Smooth muscle cell of the brain vasculature (primary cell): ENCODE measurements around the gene KNDC1.
"Not testable (repeated sequence)": the region's sequence is repeated elsewhere in the genome, so short reads cannot be mapped to it uniquely, and the experiment has no call there.

Source experiments
- DNase-seq: peaks from one replicate; pipeline ENCODE4 v3.0.0-alpha.2; 2012; ENCODE audit warnings: low read depth, low spot score

The KNDC1 gene

GRCh38 chr10:133126431-133127290, 33.4 kb upstream of the KNDC1 start:
- no peak for DNase-seq

GRCh38 chr10:133127291-133128125, 32.5 kb upstream of the KNDC1 start:
- DNase-seq, result no peak

- no peak for DNase-seq
Measured at GRCh38 chr10:133128126-133129070, 31.6 kb upstream of the KNDC1 start.

- DNase-seq, result no peak
Measured at GRCh38 chr10:133129071-133129858, 30.8 kb upstream of the KNDC1 start.

GRCh38 chr10:133129859-133130495, 30.0 kb upstream of the KNDC1 start:
- DNase-seq, result no peak

- no peak for DNase-seq
Measured at GRCh38 chr10:133130602-133131001, 29.4 kb upstream of the KNDC1 start.

- no peak for DNase-seq
Measured at GRCh38 chr10:133131053-133131452, 29.0 kb upstream of the KNDC1 start.

- no peak for DNase-seq
Measured at GRCh38 chr10:133131734-133132472, 28.1 kb upstream of the KNDC1 start.

GRCh38 chr10:133132473-133133291, 27.3 kb upstream of the KNDC1 start:
- no peak for DNase-seq

- no peak for DNase-seq
Measured at GRCh38 chr10:133133471-133134231, 26.4 kb upstream of the KNDC1 start.

GRCh38 chr10:133134411-133135115, 25.5 kb upstream of the KNDC1 start:
- no peak for DNase-seq

- DNase-seq, result no peak
Measured at GRCh38 chr10:133135116-133135465, 24.9 kb upstream of the KNDC1 start.

- DNase-seq, result not testable (repeated sequence)
Measured at GRCh38 chr10:133137486-133138145, 22.4 kb upstream of the KNDC1 start.

- no peak for DNase-seq
Measured at GRCh38 chr10:133139551-133140065, 20.4 kb upstream of the KNDC1 start.

- DNase-seq, result no peak
Measured at GRCh38 chr10:133140417-133141143, 19.4 kb upstream of the KNDC1 start.
